ENCODE measurements around the gene GALNT2.

- no peak for TF ChIP-seq SIN3A (IDR thresholded peaks at IDR 0.05; ENCODE audit: borderline replicate concordance, insufficient read depth, low read depth, low read length)
- TF ChIP-seq, protein P1, sequence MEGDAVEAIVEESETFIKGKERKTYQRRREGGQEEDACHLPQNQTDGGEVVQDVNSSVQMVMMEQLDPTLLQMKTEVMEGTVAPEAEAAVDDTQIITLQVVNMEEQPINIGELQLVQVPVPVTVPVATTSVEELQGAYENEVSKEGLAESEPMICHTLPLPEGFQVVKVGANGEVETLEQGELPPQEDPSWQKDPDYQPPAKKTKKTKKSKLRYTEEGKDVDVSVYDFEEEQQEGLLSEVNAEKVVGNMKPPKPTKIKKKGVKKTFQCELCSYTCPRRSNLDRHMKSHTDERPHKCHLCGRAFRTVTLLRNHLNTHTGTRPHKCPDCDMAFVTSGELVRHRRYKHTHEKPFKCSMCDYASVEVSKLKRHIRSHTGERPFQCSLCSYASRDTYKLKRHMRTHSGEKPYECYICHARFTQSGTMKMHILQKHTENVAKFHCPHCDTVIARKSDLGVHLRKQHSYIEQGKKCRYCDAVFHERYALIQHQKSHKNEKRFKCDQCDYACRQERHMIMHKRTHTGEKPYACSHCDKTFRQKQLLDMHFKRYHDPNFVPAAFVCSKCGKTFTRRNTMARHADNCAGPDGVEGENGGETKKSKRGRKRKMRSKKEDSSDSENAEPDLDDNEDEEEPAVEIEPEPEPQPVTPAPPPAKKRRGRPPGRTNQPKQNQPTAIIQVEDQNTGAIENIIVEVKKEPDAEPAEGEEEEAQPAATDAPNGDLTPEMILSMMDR (IDR thresholded peaks at IDR 0.05) = no peak
- TF ChIP-seq, protein P2, sequence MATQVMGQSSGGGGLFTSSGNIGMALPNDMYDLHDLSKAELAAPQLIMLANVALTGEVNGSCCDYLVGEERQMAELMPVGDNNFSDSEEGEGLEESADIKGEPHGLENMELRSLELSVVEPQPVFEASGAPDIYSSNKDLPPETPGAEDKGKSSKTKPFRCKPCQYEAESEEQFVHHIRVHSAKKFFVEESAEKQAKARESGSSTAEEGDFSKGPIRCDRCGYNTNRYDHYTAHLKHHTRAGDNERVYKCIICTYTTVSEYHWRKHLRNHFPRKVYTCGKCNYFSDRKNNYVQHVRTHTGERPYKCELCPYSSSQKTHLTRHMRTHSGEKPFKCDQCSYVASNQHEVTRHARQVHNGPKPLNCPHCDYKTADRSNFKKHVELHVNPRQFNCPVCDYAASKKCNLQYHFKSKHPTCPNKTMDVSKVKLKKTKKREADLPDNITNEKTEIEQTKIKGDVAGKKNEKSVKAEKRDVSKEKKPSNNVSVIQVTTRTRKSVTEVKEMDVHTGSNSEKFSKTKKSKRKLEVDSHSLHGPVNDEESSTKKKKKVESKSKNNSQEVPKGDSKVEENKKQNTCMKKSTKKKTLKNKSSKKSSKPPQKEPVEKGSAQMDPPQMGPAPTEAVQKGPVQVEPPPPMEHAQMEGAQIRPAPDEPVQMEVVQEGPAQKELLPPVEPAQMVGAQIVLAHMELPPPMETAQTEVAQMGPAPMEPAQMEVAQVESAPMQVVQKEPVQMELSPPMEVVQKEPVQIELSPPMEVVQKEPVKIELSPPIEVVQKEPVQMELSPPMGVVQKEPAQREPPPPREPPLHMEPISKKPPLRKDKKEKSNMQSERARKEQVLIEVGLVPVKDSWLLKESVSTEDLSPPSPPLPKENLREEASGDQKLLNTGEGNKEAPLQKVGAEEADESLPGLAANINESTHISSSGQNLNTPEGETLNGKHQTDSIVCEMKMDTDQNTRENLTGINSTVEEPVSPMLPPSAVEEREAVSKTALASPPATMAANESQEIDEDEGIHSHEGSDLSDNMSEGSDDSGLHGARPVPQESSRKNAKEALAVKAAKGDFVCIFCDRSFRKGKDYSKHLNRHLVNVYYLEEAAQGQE (IDR thresholded peaks at IDR 0.05; ENCODE audit: insufficient read depth in 1 of 2, low read depth in 2 of 2, low read length in 1 of 2) = no peak
- no peak for TF ChIP-seq TCF7L2 (IDR thresholded peaks at IDR 0.05; ENCODE audit: low read depth, low read length)
- no peak for TF ChIP-seq POLR2AphosphoS5 (IDR thresholded peaks at IDR 0.05; ENCODE audit: low read depth, low read length)
These were observed 163.2 kb downstream of the GALNT2 start for GRCh38 chr1:230230273-230230672.
